Activated CD4-positive, alpha-beta T cell treated with anti-CD3 and anti-CD28 coated beads for 36 hours (primary cell): ENCODE results near the gene DLGAP4. TPM values are rescaled to one million over a fixed set of nuclear protein-coding genes. Genes with fewer than 3 reads are reported as not detected.

Source experiments
- ATAC-seq: fragments of 200-7000 bp; cut with Tn5 transposase; one replicate; pipeline ENCODE4 v1.10.0; 2021; ENCODE audit warnings: mild to moderate bottlenecking, moderate library complexity
- CTCF ChIA-PET: fragments of 350-600 bp; sonication (Branson Sonifier 250); formaldehyde crosslinking; loops from one replicate; lab custom pipeline; 2021; ENCODE audit warnings: antibody characterized with exemption; lab: Charles Lee
- POLR2A ChIA-PET: fragments of 350-600 bp; sonication (Branson Sonifier 250); formaldehyde crosslinking; loops from one replicate; lab custom pipeline; 2021; ENCODE audit warnings: antibody characterized with exemption, inconsistent platforms; lab: Charles Lee
- DNase-seq: peaks from one replicate; pipeline ENCODE4 v3.0.0-alpha.2; 2020
- H3K27ac Mint-ChIP-seq: one replicate; pipeline ENCODE4 v1.8.0; 2021; ENCODE audit warnings: mixed read lengths
- H3K27me3 Mint-ChIP-seq: one replicate; pipeline ENCODE4 v1.8.0; 2021; ENCODE audit warnings: mixed read lengths
- H3K36me3 Mint-ChIP-seq: one replicate; pipeline ENCODE4 v1.8.0; 2021; ENCODE audit warnings: low read depth, mixed read lengths
- H3K4me1 Mint-ChIP-seq: one replicate; pipeline ENCODE4 v1.8.0; 2021; ENCODE audit warnings: mixed read lengths
- H3K4me3 Mint-ChIP-seq: one replicate; pipeline ENCODE4 v1.8.0; 2021; ENCODE audit warnings: mild to moderate bottlenecking, moderate library complexity, mixed read lengths
- H3K9me3 Mint-ChIP-seq: one replicate; pipeline ENCODE4 v1.8.0; 2021; ENCODE audit warnings: low read depth, mixed read lengths
- intact Hi-C, 2 experiments: fragments of 100-400 bp; cut with DNase I in 1 of 2; cut with micrococcal nuclease in 1 of 2; formaldehyde crosslinking; loops; one replicate each; pipeline versions ENCODE4 v1.14.2 to v1.15.1; 2022 to 2024; cut with DNase I, micrococcal nuclease
- total RNA-seq, 2 experiments: library from RNA; stranded (reverse); gene quantifications; one replicate each; pipeline ENCODE4 v1.2.3, GENCODE V29; 2021

The DLGAP4 gene
- total RNA-seq, 2 experiments from 2014 or later = 19.0 to 21.8 TPM

DNA sequence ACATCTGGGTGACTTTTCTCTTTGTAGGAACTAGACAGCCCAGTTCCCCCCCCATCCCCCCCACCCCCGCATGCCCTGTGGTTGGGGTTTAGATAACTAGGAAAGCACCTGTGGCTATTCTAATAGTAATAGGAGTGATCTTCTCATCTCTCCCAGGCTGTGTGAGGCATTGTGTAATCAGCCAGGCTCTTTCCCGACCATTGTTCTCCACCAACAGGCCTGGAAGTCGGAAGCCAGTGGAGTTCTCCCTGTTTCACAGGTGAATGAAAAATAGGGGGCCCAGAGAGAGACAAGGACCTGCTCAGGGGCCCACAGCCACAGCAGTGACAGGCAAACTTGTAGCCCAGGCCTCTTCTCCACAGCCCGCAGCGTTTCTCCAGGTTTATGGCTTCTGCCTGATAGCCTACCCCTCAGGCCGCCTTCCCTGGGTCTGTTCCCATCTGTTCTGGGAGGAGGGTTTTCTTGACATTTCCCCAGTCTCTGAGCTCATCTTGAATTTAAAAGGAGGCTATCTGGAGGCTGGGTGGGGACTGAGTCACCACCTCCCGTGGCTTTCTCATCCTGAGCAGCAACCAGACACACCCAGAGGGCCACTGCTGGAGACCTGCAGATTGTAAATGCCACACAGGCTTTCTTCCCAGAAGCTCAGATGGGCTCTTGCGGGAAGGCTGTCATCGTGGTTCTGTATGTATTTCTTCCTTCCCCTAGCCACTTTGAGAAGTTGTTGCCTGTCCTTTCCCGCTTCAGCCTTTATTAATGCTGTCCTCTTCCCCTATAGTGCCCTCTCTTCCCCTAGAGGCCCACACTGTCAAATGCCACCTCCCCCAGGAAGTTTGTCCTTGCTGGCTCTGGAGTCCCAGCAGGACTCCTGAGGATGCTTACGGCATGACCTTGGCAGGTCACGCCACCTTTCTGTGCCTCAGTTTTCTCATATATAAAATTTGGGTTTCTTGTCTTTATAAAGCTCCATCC, 159.3 kb downstream of the DLGAP4 start:
- CTCF ChIA-PET = interaction anchor here (0.5 to 1.7 kb wide), 14 partner anchors 7 to 723 kb away, joined by 3 to 8 read pairs (median 4); partner anchors contain the start of gene RBM39
- intact Hi-C loops = loop anchor here (1.0 to 10.0 kb wide), 2 partner anchors 54 to 109 kb away; partner anchors contain the start of gene TGIF2 (in 1 of the 2)
- peak overlapping the region; percentile 56 for H3K27ac Mint-ChIP-seq
- ATAC-seq (peak; percentile 59), DNase-seq (peak; percentile 73)
- peak overlapping the region; percentile 23 for H3K4me3 Mint-ChIP-seq
- no peaks in the 10 kb centered on the region for H3K9me3 Mint-ChIP-seq
- POLR2A ChIA-PET = interaction anchor here (0.6 to 1.4 kb wide), 4 partner anchors 27 to 714 kb away, joined by 3 to 7 read pairs (median 4); partner anchors contain the start of genes MROH8 and RPN2
- H3K4me1 Mint-ChIP-seq = peaks cover 74% of the 10 kb centered on the region
- no peaks in the 10 kb centered on the region for H3K27me3 Mint-ChIP-seq
- no peaks in the 10 kb centered on the region for H3K36me3 Mint-ChIP-seq

GRCh38 chr20:36466089-36466488, 159.9 kb downstream of the DLGAP4 start:
- peak overlapping the region; percentile 56 for H3K27ac Mint-ChIP-seq
- POLR2A ChIA-PET = interaction anchor here (0.6 kb wide), 1 partner anchor 135 kb away, joined by 7 read pairs; no protein-coding TSS in a partner anchor
- H3K4me1 Mint-ChIP-seq = peaks cover 72% of the 10 kb centered on the region

DNA sequence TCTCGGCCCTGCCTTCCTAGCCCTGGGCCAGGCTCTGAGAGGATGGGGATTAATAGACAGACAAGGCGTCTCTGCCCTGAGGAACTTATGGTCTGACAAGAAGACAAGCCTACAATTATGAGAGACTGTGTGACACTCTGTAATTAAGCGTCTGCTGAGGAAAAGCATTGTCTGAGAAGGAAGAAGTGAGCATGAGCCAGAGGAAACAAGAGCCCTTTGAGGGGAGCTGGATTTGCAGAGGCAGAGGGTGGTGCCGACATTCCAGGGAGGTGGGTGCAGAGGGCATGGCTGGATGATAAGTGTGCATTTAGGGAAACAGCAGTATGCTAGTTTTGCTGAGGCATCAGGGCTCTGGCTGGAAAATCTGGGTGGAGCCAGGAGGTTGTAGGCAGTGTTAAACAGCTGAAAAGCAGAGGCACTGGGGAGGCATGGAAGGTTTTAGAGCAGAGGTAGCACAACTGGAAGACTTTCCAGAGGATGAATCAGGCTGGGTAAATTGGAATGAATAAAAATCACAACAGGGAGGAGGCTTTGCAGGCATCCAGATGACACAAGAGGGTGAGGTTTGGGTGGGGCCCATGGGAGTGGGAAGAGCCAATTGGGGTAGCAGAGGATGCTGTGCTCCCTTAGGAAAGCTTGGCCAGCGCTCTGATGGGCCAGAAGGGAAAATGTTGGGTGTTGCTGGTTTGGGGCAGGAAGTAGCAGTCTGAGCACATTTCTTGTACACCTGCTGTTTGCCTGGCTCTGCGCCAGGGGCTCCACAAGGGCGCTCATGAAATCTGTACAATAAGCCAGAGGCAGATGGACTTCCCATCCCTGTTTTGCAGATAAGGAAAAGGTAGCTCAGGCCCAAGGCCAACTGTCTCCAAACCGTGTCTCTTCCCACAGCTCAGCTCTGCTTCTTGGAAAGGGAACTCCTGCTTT, 161.2 kb downstream of the DLGAP4 start:
- ChIA-PET CTCF (interaction anchor here (0.6 kb wide), 1 partner anchor 1249 kb away, joined by 3 read pairs; no protein-coding TSS in a partner anchor), POLR2A (no interaction called here)
- H3K36me3 Mint-ChIP-seq = no peaks in the 10 kb centered on the region
- no peaks in the 10 kb centered on the region for H3K27me3 Mint-ChIP-seq
- peak overlapping the region; percentile 56 for H3K27ac Mint-ChIP-seq
- H3K4me1 Mint-ChIP-seq = peaks cover 77% of the 10 kb centered on the region
- DNase-seq (peak; percentile 71), ATAC-seq (no peak)
- intact Hi-C loops = loop anchor here in 1 of 2 experiments (10.0 kb wide), 1 partner anchor 107 kb away; the partner anchor contains the start of gene TGIF2
- peak overlapping the region; percentile 1 for H3K4me3 Mint-ChIP-seq
- no peaks in the 10 kb centered on the region for H3K9me3 Mint-ChIP-seq

More at GRCh38 chr20:36466089-36466488, 159.9 kb downstream of the DLGAP4 start:
- intact Hi-C loops = loop anchor here in 1 of 2 experiments (10.0 kb wide), 1 partner anchor 109 kb away; the partner anchor contains the start of gene TGIF2
- Mint-ChIP-seq H3K36me3 (no peaks in the 10 kb centered on the region), H3K4me3 (peak overlapping the region; percentile 12), H3K27me3 (no peaks in the 10 kb centered on the region), H3K9me3 (no peaks in the 10 kb centered on the region)
- CTCF ChIA-PET = interaction anchor here (0.6 to 1.7 kb wide), 9 partner anchors 16 to 510 kb away, joined by 3 to 8 read pairs (median 5); no protein-coding TSS in a partner anchor
- peak; percentile 27 for DNase-seq
- peak; percentile 11 for ATAC-seq

GRCh38 chr20:36468149-36469000, 162.2 kb downstream of the DLGAP4 start:
- ATAC-seq = no peak
- no peaks in the 10 kb centered on the region for H3K27me3 Mint-ChIP-seq
- intact Hi-C loops = loop anchor here in 1 of 2 experiments (10.0 kb wide), 1 partner anchor 106 kb away; the partner anchor contains the start of gene TGIF2
- H3K36me3 Mint-ChIP-seq = no peaks in the 10 kb centered on the region
- no peaks in the 10 kb centered on the region for H3K9me3 Mint-ChIP-seq
- no peak overlapping the region for H3K4me3 Mint-ChIP-seq
- no peak overlapping the region for H3K27ac Mint-ChIP-seq
- ChIA-PET POLR2A (no interaction called here), CTCF (interaction anchor here (0.6 kb wide), 1 partner anchor 1247 kb away, joined by 3 read pairs; no protein-coding TSS in a partner anchor)
- peaks cover 75% of the 10 kb centered on the region for H3K4me1 Mint-ChIP-seq
- no peak for DNase-seq

DNA sequence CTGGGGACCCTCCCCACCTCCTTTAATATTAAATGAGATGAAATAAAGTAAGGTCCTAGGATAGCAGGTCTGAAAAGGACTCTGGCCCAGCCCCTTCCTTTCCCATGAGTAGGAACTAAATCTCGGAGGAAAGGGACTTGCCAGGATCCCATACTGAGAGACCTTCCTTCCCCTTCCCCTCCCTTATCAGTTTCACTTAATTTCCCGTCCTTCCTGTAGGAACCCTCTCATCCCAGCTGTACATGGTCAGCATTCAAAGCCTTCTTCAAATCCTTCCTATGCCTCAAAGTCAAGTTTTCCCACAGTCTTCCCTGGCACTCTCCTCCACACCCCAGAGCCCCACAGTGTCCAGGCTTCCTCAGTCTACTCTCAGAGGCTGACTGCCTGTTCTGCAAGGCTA, 163.8 kb downstream of the DLGAP4 start:
- Mint-ChIP-seq H3K36me3 (no peaks in the 10 kb centered on the region), H3K27me3 (no peaks in the 10 kb centered on the region), H3K9me3 (no peaks in the 10 kb centered on the region), H3K4me1 (peaks cover 66% of the 10 kb centered on the region), H3K27ac (no peak overlapping the region), H3K4me3 (no peak overlapping the region)
- ChIA-PET POLR2A (no interaction called here), CTCF (interaction anchor here (0.6 kb wide), 1 partner anchor 154 kb away, joined by 3 read pairs; no protein-coding TSS in a partner anchor)
- intact Hi-C loops = loop anchor here in 1 of 2 experiments (10.0 kb wide), 1 partner anchor 105 kb away; the partner anchor contains the start of gene TGIF2
- DNase-seq = no peak
- ATAC-seq = no peak

- POLR2A ChIA-PET = interaction anchor here (0.6 to 0.7 kb wide), 5 partner anchors 105 to 1768 kb away, joined by 3 to 5 read pairs (median 3); partner anchors contain the start of gene AAR2
- CTCF ChIA-PET = interaction anchor here (1.1 to 1.6 kb wide), 2 partner anchors 8 to 127 kb away, joined by 3 to 4 read pairs; no protein-coding TSS in a partner anchor
- Mint-ChIP-seq H3K4me1 (peaks cover 45% of the 10 kb centered on the region), H3K27ac (peak overlapping the region; percentile 79), H3K27me3 (no peaks in the 10 kb centered on the region), H3K9me3 (no peaks in the 10 kb centered on the region), H3K36me3 (no peaks in the 10 kb centered on the region), H3K4me3 (peak overlapping the region; percentile 61)
- no peak for DNase-seq
- ATAC-seq = peak; percentile 34
- intact Hi-C loops = no loop called here
Measured at GRCh38 chr20:36471885-36472636, 165.9 kb downstream of the DLGAP4 start.

GRCh38 chr20:36472637-36473090, 166.5 kb downstream of the DLGAP4 start:
- Mint-ChIP-seq H3K27me3 (no peaks in the 10 kb centered on the region), H3K4me1 (peaks cover 39% of the 10 kb centered on the region), H3K9me3 (no peaks in the 10 kb centered on the region), H3K36me3 (no peaks in the 10 kb centered on the region), H3K4me3 (peak overlapping the region; percentile 61), H3K27ac (peak overlapping the region; percentile 79)
- intact Hi-C loops = no loop called here
- ChIA-PET CTCF (interaction anchor here (1.1 to 2.0 kb wide), 4 partner anchors 8 to 128 kb away, joined by 3 to 8 read pairs (median 4); no protein-coding TSS in a partner anchor), POLR2A (interaction anchor here (0.6 to 1.1 kb wide), 6 partner anchors 100 to 1767 kb away, joined by 3 to 5 read pairs (median 3); partner anchors contain the start of gene AAR2)
- ATAC-seq (peak; percentile 92), DNase-seq (peak; percentile 64)

DNA sequence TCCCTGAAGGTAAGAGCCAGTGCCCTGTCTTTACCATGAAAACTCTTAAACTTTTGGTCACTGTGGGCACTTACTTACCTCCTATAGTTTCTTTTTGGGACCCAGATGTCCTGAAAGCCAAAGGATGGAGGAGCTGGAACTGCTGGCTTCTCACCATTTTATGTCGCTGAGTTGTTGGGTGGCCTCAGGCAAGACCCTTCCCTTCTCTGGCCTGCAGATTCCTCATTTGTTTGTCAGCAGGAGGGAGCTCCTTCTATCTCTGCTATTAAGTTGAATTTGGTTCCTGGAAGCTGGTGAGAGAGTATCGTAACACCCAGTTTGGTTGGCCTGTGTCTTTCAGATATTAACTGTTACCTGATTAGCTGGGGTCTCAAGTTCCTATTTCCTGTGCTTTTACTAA, 167.0 kb downstream of the DLGAP4 start:
- CTCF ChIA-PET = interaction anchor here (0.6 to 2.0 kb wide), 5 partner anchors 9 to 1031 kb away, joined by 3 to 8 read pairs (median 3); no protein-coding TSS in a partner anchor
- intact Hi-C loops = no loop called here
- H3K27me3 Mint-ChIP-seq = no peaks in the 10 kb centered on the region
- peaks cover 37% of the 10 kb centered on the region for H3K4me1 Mint-ChIP-seq
- H3K36me3 Mint-ChIP-seq = no peaks in the 10 kb centered on the region
- ATAC-seq = no peak
- H3K4me3 Mint-ChIP-seq = peak overlapping the region; percentile 61
- H3K27ac Mint-ChIP-seq = no peak overlapping the region
- no peaks in the 10 kb centered on the region for H3K9me3 Mint-ChIP-seq
- no peak for DNase-seq
- POLR2A ChIA-PET = interaction anchor here (1.1 kb wide), 1 partner anchor 99 kb away, joined by 3 read pairs; no protein-coding TSS in a partner anchor

DNA sequence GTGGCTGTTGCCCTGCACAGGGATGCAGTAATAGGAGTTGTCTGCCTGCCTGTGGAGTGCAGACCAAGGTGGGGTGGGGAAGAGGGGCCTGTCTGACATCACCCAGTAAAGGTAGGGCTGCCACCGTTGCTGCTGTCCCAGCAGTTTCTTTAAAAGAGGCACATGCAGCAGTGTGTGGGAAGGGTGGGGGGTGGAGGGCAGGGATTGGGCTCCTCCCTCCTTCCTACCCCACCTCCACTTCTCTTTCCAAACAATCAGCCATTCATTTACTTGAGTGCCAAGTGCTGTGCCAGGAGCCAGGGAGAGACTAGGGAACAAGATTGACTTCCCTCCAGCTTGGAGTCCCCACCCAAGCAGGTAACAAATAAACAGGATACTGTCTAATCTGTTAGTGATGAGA, 168.4 kb downstream of the DLGAP4 start:
- Mint-ChIP-seq H3K27ac (no peak overlapping the region), H3K36me3 (no peaks in the 10 kb centered on the region), H3K4me1 (peaks cover 37% of the 10 kb centered on the region), H3K27me3 (no peaks in the 10 kb centered on the region), H3K9me3 (no peaks in the 10 kb centered on the region), H3K4me3 (no peak overlapping the region)
- POLR2A ChIA-PET = no interaction called here
- ATAC-seq (no peak), DNase-seq (no peak)
- intact Hi-C loops = no loop called here
- CTCF ChIA-PET = interaction anchor here (2.0 kb wide), 1 partner anchor 18 kb away, joined by 8 read pairs; no protein-coding TSS in a partner anchor
